ENCODE results near the gene CEBPB. TPM values are rescaled to one million over a fixed set of nuclear protein-coding genes. Genes with fewer than 3 reads are reported as not detected.

Gene CEBPB
- total and polyA plus RNA-seq, 7 experiments from 2014 or later, result 12.8 to 201 (median 37.1) TPM

DNA sequence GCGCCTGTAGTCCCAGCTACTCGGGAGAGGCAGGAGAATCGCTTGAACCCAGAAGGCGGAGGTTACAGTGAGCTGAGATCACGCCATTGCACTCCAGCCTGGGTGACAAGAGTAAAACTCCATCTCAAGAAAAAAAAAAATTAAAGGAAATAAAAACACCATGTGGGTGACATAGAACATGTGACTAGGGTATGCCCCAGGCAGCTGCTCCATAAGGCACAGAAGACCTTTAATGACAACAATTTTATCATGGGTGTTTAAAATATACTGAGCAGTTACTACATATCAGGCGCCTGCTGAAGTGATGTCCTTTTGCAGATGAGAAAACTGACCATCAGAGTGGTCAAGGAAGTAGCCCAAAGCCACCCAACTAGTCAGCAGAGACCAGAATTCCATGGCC is 45.1 kb upstream of the CEBPB start:
- Histone ChIP-seq H3K36me3 (ENCODE audit: control insufficient read depth in 2 of 3, insufficient read depth in 3 of 3, low read length in 3 of 3) (peaks cover 3 to 47% (median 5%) of the 10 kb centered on the region in 3 experiments), H3K4me3 (ENCODE audit: low read length) (no peak overlapping the region), H3K9me3 (ENCODE audit: control insufficient read depth in 2 of 3, low read length in 3 of 3) (no peaks in the 10 kb centered on the region), H3K27me3 (ENCODE audit: control insufficient read depth in 2 of 2, insufficient read depth in 2 of 2, low read length in 2 of 2) (no peaks in the 10 kb centered on the region), H3K27ac (ENCODE audit: low read depth, low read length) (peak overlapping the region; percentile 85), H3K4me1 (ENCODE audit: control insufficient read depth in 2 of 2, insufficient read depth in 2 of 2, low read length in 2 of 2) (peaks cover 24 to 30% of the 10 kb centered on the region in 2 donors)
- CTCF ChIA-PET, result interaction anchor here (0.9 to 1.0 kb wide), 2 partner anchors 23 to 25 kb away, joined by 3 to 6 read pairs; no protein-coding TSS in a partner anchor
- DNase-seq (no peak), ATAC-seq (no peak)
- H3K4me1 Mint-ChIP-seq, result peaks cover 47 to 67% (median 60%) of the 10 kb centered on the region in 7 donors
- H3K4me3 Mint-ChIP-seq, result peak overlapping the region in 5 of 10 donors; percentile 68 to 85 (median 84)
- intact Hi-C loops (cut with micrococcal nuclease), result no loop called here
- peaks cover 10 to 27% (median 11%) of the 10 kb centered on the region in 5 donors for H3K36me3 Mint-ChIP-seq
- POLR2A ChIA-PET, result interaction anchor here (0.9 to 12.6 kb wide), 4 partner anchors 8 to 32 kb away, joined by 3 to 131 read pairs (median 4); partner anchors contain the start of genes PEDS1 and UBE2V1
- H3K9me3 Mint-ChIP-seq, result no peaks in the 10 kb centered on the region
- H3K27me3 Mint-ChIP-seq, result no peaks in the 10 kb centered on the region
- H3K27ac Mint-ChIP-seq, result peak overlapping the region; percentile 96 to 99 (median 98)

GRCh38 chr20:50146214-50146613 is 44.4 kb upstream of the CEBPB start:
- peak overlapping the region; percentile 68 to 88 (median 85) for H3K4me3 Mint-ChIP-seq
- H3K36me3 Mint-ChIP-seq, result peaks cover 10 to 30% (median 11%) of the 10 kb centered on the region in 5 donors
- intact Hi-C loops (cut with micrococcal nuclease), result loop anchor here in 1 of 2 donors (2.0 kb wide), 1 partner anchor 25 kb away; no protein-coding TSS in a partner anchor
- H3K27ac Mint-ChIP-seq, result peak overlapping the region; percentile 96 to 99 (median 98)
- ATAC-seq (no peak), DNase-seq (no peak)
- H3K27ac ChIP-seq (ENCODE audit: low read depth, low read length), result peak overlapping the region; percentile 85
- H3K4me1 Mint-ChIP-seq, result peaks cover 52 to 71% (median 65%) of the 10 kb centered on the region in 7 donors
- H3K9me3 Mint-ChIP-seq, result peaks cover 0 to 1% (median 0%) of the 10 kb centered on the region in 11 donors
- H3K27me3 Mint-ChIP-seq, result no peaks in the 10 kb centered on the region
- peak overlapping the region; percentile 44 for H3K4me3 ChIP-seq (ENCODE audit: low read length)
- ChIA-PET CTCF (interaction anchor here (1.9 kb wide), 1 partner anchor 26 kb away, joined by 17 read pairs; no protein-coding TSS in a partner anchor), POLR2A (interaction anchor here (1.0 to 12.6 kb wide), 2 partner anchors 9 to 32 kb away, joined by 4 to 131 read pairs; partner anchors contain the start of gene UBE2V1)
- H3K9me3 ChIP-seq (ENCODE audit: control insufficient read depth in 2 of 3, low read length in 3 of 3), result no peaks in the 10 kb centered on the region
- H3K27me3 ChIP-seq (ENCODE audit: control insufficient read depth in 2 of 2, insufficient read depth in 2 of 2, low read length in 2 of 2), result no peaks in the 10 kb centered on the region
- peaks cover 28 to 33% of the 10 kb centered on the region in 2 donors for H3K4me1 ChIP-seq (ENCODE audit: control insufficient read depth in 2 of 2, insufficient read depth in 2 of 2, low read length in 2 of 2)
- H3K36me3 ChIP-seq (ENCODE audit: control insufficient read depth in 2 of 3, insufficient read depth in 3 of 3, low read length in 3 of 3), result peaks cover 3 to 40% (median 5%) of the 10 kb centered on the region in 3 experiments

GRCh38 chr20:50146732-50147662 is 43.6 kb upstream of the CEBPB start:
- peak; percentile 50 to 90 (median 85) for DNase-seq
- intact Hi-C loops (cut with micrococcal nuclease), result loop anchor here (1.0 to 2.0 kb wide), 4 partner anchors 22 to 43 kb away; partner anchors contain the start of genes UBE2V1 (in 2 of the 2) and CEBPB (in 1 of the 2)
- no peaks in the 10 kb centered on the region for H3K27me3 Mint-ChIP-seq
- H3K4me3 ChIP-seq (ENCODE audit: low read length), result peak overlapping the region; percentile 44
- ATAC-seq, result peak; percentile 97
- peak overlapping the region; percentile 79 to 88 (median 85) for H3K4me3 Mint-ChIP-seq
- peaks cover 9 to 27% (median 9%) of the 10 kb centered on the region in 5 donors for H3K36me3 Mint-ChIP-seq
- H3K27ac ChIP-seq (ENCODE audit: low read depth, low read length), result peak overlapping the region; percentile 85
- peaks cover 31 to 40% of the 10 kb centered on the region in 2 donors for H3K4me1 ChIP-seq (ENCODE audit: control insufficient read depth in 2 of 2, insufficient read depth in 2 of 2, low read length in 2 of 2)
- H3K27ac Mint-ChIP-seq, result peak overlapping the region; percentile 96 to 99 (median 98)
- CTCF ChIA-PET, result interaction anchor here (0.6 to 1.9 kb wide), 10 partner anchors 12 to 62 kb away, joined by 3 to 17 read pairs (median 4); partner anchors contain the start of gene UBE2V1
- H3K36me3 ChIP-seq (ENCODE audit: control insufficient read depth in 2 of 3, insufficient read depth in 3 of 3, low read length in 3 of 3), result peaks cover 2 to 32% (median 3%) of the 10 kb centered on the region in 3 experiments
- no peaks in the 10 kb centered on the region for H3K9me3 ChIP-seq (ENCODE audit: control insufficient read depth in 2 of 3, low read length in 3 of 3)
- no peaks in the 10 kb centered on the region for H3K27me3 ChIP-seq (ENCODE audit: control insufficient read depth in 2 of 2, insufficient read depth in 2 of 2, low read length in 2 of 2)
- H3K4me1 Mint-ChIP-seq, result peaks cover 59 to 77% (median 70%) of the 10 kb centered on the region in 7 donors
- H3K9me3 Mint-ChIP-seq, result peaks cover 0 to 1% (median 0%) of the 10 kb centered on the region in 11 donors
- POLR2A ChIA-PET, result interaction anchor here (1.2 to 12.6 kb wide), 7 partner anchors 9 to 210 kb away, joined by 4 to 131 read pairs (median 8); partner anchors contain the start of genes CEBPB, RNF114 and UBE2V1

DNA sequence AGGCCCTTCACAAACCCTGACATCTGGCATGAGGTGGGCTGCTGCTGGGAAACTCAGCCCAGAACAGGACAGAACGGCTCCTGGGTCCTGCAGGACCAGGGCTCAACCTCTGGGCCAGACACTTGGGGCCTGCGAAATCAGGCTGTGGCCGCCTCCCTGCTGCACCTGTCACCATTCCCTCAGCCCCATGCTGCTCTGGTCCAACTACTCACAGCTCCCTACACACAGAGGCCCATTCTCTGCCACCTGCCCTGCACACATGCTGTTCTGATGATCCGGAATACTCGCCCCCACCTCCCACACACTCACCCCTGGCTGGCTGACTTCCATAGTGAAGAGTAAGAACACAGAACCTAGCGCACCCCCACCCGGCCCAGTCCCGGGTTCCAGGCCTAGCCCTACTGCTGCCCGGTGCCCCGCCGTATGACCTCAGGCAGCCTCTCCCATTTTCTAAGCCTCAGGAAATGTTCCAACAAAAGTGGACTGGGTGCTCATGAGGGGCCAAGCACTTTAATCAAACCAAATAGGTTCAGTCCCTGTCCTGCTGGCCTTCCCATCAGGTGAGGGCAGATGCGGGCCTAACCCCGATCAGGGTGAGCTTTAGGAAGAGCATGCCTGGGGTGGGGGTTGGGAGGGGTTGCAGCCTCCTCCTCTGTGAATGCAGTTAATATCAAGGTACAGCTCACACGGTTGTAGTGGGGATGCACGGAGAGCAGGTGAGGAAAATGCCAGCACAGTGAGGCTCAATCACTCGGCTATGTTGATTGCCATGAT is 41.0 kb upstream of the CEBPB start:
- Mint-ChIP-seq H3K27ac (peak overlapping the region; percentile 63 to 99 (median 83)), H3K4me3 (peak overlapping the region in 7 of 10 donors; percentile 11 to 72 (median 38)), H3K27me3 (no peaks in the 10 kb centered on the region), H3K9me3 (peaks cover 0 to 1% (median 0%) of the 10 kb centered on the region in 11 donors), H3K36me3 (peaks cover 0 to 20% (median 0%) of the 10 kb centered on the region in 5 donors), H3K4me1 (peaks cover 63 to 83% (median 76%) of the 10 kb centered on the region in 7 donors)
- CTCF ChIA-PET, result interaction anchor here (0.6 to 5.0 kb wide), 4 partner anchors 20 to 98 kb away, joined by 3 to 41 read pairs (median 4); no protein-coding TSS in a partner anchor
- no peaks in the 10 kb centered on the region for H3K9me3 ChIP-seq (ENCODE audit: control insufficient read depth in 2 of 3, low read length in 3 of 3)
- H3K4me1 ChIP-seq (ENCODE audit: control insufficient read depth in 2 of 2, insufficient read depth in 2 of 2, low read length in 2 of 2), result peaks cover 46 to 51% of the 10 kb centered on the region in 2 donors
- H3K4me3 ChIP-seq (ENCODE audit: low read length), result no peak overlapping the region
- peaks cover 0 to 19% (median 0%) of the 10 kb centered on the region in 3 experiments for H3K36me3 ChIP-seq (ENCODE audit: control insufficient read depth in 2 of 3, insufficient read depth in 3 of 3, low read length in 3 of 3)
- POLR2A ChIA-PET, result interaction anchor here (0.6 to 12.6 kb wide), 5 partner anchors 15 to 64 kb away, joined by 3 to 131 read pairs (median 3); partner anchors contain the start of gene UBE2V1
- H3K27me3 ChIP-seq (ENCODE audit: control insufficient read depth in 2 of 2, insufficient read depth in 2 of 2, low read length in 2 of 2), result no peaks in the 10 kb centered on the region
- ATAC-seq (no peak), DNase-seq (no peak)
- intact Hi-C loops (cut with micrococcal nuclease), result no loop called here
- H3K27ac ChIP-seq (ENCODE audit: low read depth, low read length), result peak overlapping the region; percentile 85

DNA sequence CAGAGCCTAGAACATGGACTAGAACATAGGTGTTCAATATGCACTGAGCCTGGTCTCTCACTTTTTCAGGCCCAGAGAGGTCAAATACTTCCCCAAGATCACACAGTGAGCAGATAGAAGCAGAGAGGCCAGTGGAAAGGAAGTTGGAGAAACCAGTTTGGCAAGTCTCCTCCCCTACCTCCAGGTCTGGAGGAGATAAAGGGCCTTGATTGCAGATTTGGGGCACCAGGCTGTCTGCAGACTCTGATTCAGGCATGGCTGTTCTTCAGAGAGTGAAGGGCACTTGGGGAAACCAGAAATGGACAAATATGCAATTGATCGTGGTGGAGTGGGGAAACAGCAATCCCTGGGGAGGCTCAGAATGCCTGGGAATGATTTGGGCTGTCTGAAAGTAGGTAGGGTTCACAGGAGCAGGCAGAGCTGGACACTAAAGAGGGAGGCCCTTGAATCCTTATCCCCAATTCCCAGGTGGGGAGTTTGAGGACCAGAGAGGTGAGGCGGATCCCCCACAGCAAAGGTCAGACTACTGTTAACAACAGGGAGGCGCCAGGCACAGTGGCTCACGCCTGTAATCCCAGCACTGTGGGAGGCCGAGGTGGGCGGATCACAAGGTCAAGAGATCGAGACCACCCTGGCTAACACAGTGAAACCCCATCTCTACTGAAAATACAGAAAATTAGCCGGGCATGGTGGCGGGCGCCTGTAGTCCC is 39.4 kb upstream of the CEBPB start:
- no peaks in the 10 kb centered on the region for H3K9me3 ChIP-seq (ENCODE audit: control insufficient read depth in 2 of 3, low read length in 3 of 3)
- H3K36me3 Mint-ChIP-seq, result peaks cover 0 to 20% (median 0%) of the 10 kb centered on the region in 5 donors
- ATAC-seq, result no peak
- H3K4me1 Mint-ChIP-seq, result peaks cover 59 to 76% (median 69%) of the 10 kb centered on the region in 7 donors
- POLR2A ChIA-PET, result interaction anchor here (12.6 kb wide), 1 partner anchor 37 kb away, joined by 131 read pairs; the partner anchor contains the start of gene UBE2V1
- no peak overlapping the region for H3K4me3 ChIP-seq (ENCODE audit: low read length)
- peak overlapping the region; percentile 51 for H3K27ac ChIP-seq (ENCODE audit: low read depth, low read length)
- CTCF ChIA-PET, result interaction anchor here (5.0 kb wide), 1 partner anchor 31 kb away, joined by 41 read pairs; no protein-coding TSS in a partner anchor
- no peaks in the 10 kb centered on the region for H3K27me3 ChIP-seq (ENCODE audit: control insufficient read depth in 2 of 2, insufficient read depth in 2 of 2, low read length in 2 of 2)
- H3K4me3 Mint-ChIP-seq, result peak overlapping the region; percentile 55 to 93 (median 86)
- no peak for DNase-seq
- peak overlapping the region; percentile 63 to 98 (median 90) for H3K27ac Mint-ChIP-seq
- peaks cover 42 to 45% of the 10 kb centered on the region in 2 donors for H3K4me1 ChIP-seq (ENCODE audit: control insufficient read depth in 2 of 2, insufficient read depth in 2 of 2, low read length in 2 of 2)
- H3K9me3 Mint-ChIP-seq, result peaks cover 0 to 1% (median 0%) of the 10 kb centered on the region in 11 donors
- H3K27me3 Mint-ChIP-seq, result no peaks in the 10 kb centered on the region
- H3K36me3 ChIP-seq (ENCODE audit: control insufficient read depth in 2 of 3, insufficient read depth in 3 of 3, low read length in 3 of 3), result peaks cover 0 to 19% (median 0%) of the 10 kb centered on the region in 3 experiments
- intact Hi-C loops (cut with micrococcal nuclease), result no loop called here

Measured in naive thymus-derived CD4-positive, alpha-beta T cell (primary cell).